Measurements from ENCODE around the gene NFIC. TPM values are rescaled to one million over a fixed set of nuclear protein-coding genes. Genes with fewer than 3 reads are reported as not detected.

The NFIC gene
- total and polyA plus RNA-seq, 10 of the 15 experiments (the other 5 are each of a cell fraction or from before 2014, with no cell fraction given), result 0.71 to 53.5 (median 10.2) TPM

GRCh38 chr19:3324405-3324856, 42.0 kb upstream of the NFIC start:
- Histone ChIP-seq H3K9ac (ENCODE audit: control insufficient read depth, insufficient read depth, low read length) (no peak overlapping the region), H3K4me2 (ENCODE audit: control insufficient read depth, insufficient read depth) (no peak overlapping the region), H3K27me3 (replicated peaks in 1 of 2; ENCODE audit: control insufficient read depth in 2 of 2, insufficient read depth in 2 of 2, low read length in 1 of 2) (no peaks in the 10 kb centered on the region), H4K20me1 (ENCODE audit: control insufficient read depth, insufficient read depth) (no peaks in the 10 kb centered on the region), H3K27ac (ENCODE audit: control insufficient read depth, insufficient read depth) (no peak overlapping the region), H3K36me3 (ENCODE audit: control insufficient read depth in 2 of 2, insufficient read depth in 2 of 2, low read length in 1 of 2) (no peaks in the 10 kb centered on the region), H3K4me1 (ENCODE audit: control insufficient read depth, insufficient read depth, low read length) (no peaks in the 10 kb centered on the region), H3K9me3 (replicated peaks; ENCODE audit: control insufficient read depth, insufficient read depth, low read length) (no peaks in the 10 kb centered on the region), H2AFZ (ENCODE audit: control insufficient read depth, low read depth, low read length) (no peak overlapping the region), H3K4me3 (no peak overlapping the region), H3K79me2 (ENCODE audit: control insufficient read depth, insufficient read depth, low read length) (no peaks in the 10 kb centered on the region)
- ChIA-PET POLR2A (interaction anchor here (0.6 kb wide), 1 partner anchor 77 kb away, joined by 3 read pairs; no protein-coding TSS in a partner anchor), SMC1A (ENCODE audit: uncharacterized antibody, unreplicated experiment) (no interaction called here), RAD21 (ENCODE audit: unreplicated experiment) (interaction anchor here (1.1 to 2.5 kb wide), 2 partner anchors 104 to 146 kb away, joined by 3 to 9 read pairs; no protein-coding TSS in a partner anchor), CTCF (interaction anchor here (1.2 to 6.7 kb wide), 4 partner anchors 106 to 161 kb away, joined by 5 to 87 read pairs (median 22); partner anchors contain the start of gene SMIM44)
- in situ Hi-C loops (cut with MboI), result no loop called here
- no TSS peak for BruUV-seq (replicated peaks)
- ATAC-seq (peak; percentile 90), DNase-seq (ENCODE audit: low read depth, low spot score) (no peak), FAIRE-seq (no peak)
- WGBS (ENCODE audit: insufficient coverage, insufficient replicate concordance, low lambda C conversion rate, missing lambda C conversion rate), result 32% methylated on average over 5 of the region's 5 CpGs
- intact Hi-C loops (cut with micrococcal nuclease; ENCODE audit: unreplicated experiment), result no loop called here
- TF ChIP-seq SMC3 (IDR thresholded peaks at IDR 0.05; ENCODE audit: borderline replicate concordance, low read length), result peak; percentile 63; the same call in 1 of the 2 replicates
- peak; percentile 89 for TF ChIP-seq SMARCA5 (IDR thresholded peaks at IDR 0.05)
- peak; percentile 39; the same call in 1 of the 2 replicates for TF ChIP-seq RAD21 (IDR thresholded peaks at IDR 0.05; ENCODE audit: insufficient read depth, low read depth, low read length)
- no peak for TF ChIP-seq YBX1 (IDR thresholded peaks at IDR 0.05)
- no peak for TF ChIP-seq HDAC2 (IDR thresholded peaks at IDR 0.05)
- no peak for TF ChIP-seq USF2 (IDR thresholded peaks at IDR 0.05; ENCODE audit: borderline replicate concordance, low read depth, low read length)
- peak; percentile 71 to 90 (median 80) for TF ChIP-seq CTCF (IDR thresholded peaks at IDR 0.05 in 2 of 3, conservative IDR thresholded peaks at IDR 0.05 in 1 of 3; ENCODE audit: control insufficient read depth in 2 of 3, extremely low read depth in 1 of 3, insufficient read depth in 1 of 3, low read depth in 3 of 3, low read length in 3 of 3)
